Endodermal cell (in vitro differentiated cells): ENCODE data around the gene POLRMT. TPM values are rescaled to one million over a fixed set of nuclear protein-coding genes. Genes with fewer than 3 reads are reported as not detected.

Source experiments
- DNase-seq: peaks from one replicate; pipeline ENCODE4 v3.0.0-alpha.2; 2017
- H3K27ac ChIP-seq: 2 replicates; pipeline ENCODE4 v1.5.1; 2013; ENCODE audit warnings: mild to moderate bottlenecking, low read depth, low read length, moderate library complexity
- H3K27me3 ChIP-seq: 2 replicates; pipeline ENCODE4 v1.6.1; 2013; ENCODE audit warnings: mild to moderate bottlenecking, low read length, moderate library complexity; ENCODE audit not compliant: insufficient read depth, control insufficient read depth, poor library complexity, severe bottlenecking
- H3K36me3 ChIP-seq: 2 replicates; pipeline ENCODE4 v1.7.0; 2013; ENCODE audit warnings: mild to moderate bottlenecking, low read length, moderate library complexity; ENCODE audit not compliant: control insufficient read depth, insufficient read depth
- H3K4me1 ChIP-seq: one replicate; pipeline ENCODE4 v1.7.0; 2013; ENCODE audit warnings: low read length; ENCODE audit not compliant: control insufficient read depth, insufficient read depth
- H3K4me3 ChIP-seq: 2 replicates; pipeline ENCODE4 v1.5.1; 2013; ENCODE audit warnings: mild to moderate bottlenecking, low read length, moderate library complexity
- H3K9ac ChIP-seq: 2 replicates; pipeline ENCODE4 v1.6.1; 2013; ENCODE audit warnings: mild to moderate bottlenecking, low read length, moderate library complexity; ENCODE audit not compliant: poor library complexity, severe bottlenecking; ENCODE audit errors: extremely low read depth
- H3K9me3 ChIP-seq: 2 replicates; pipeline ENCODE4 v1.6.1; 2013; ENCODE audit warnings: mild to moderate bottlenecking, low read length, moderate library complexity; ENCODE audit not compliant: control insufficient read depth
- H3K27ac Mint-ChIP-seq: 2 replicates; pipeline ENCODE4 v1.8.0; 2020; ENCODE audit warnings: mixed read lengths
- H3K27me3 Mint-ChIP-seq: 2 replicates; pipeline ENCODE4 v1.8.0; 2021; ENCODE audit warnings: mild to moderate bottlenecking, mixed read lengths; ENCODE audit not compliant: insufficient read depth
- H3K36me3 Mint-ChIP-seq: 2 replicates; pipeline ENCODE4 v1.8.0; 2020; ENCODE audit warnings: low read depth, mixed read lengths
- H3K4me1 Mint-ChIP-seq: 2 replicates; pipeline ENCODE4 v1.8.0; 2020; ENCODE audit warnings: mixed read lengths
- H3K4me3 Mint-ChIP-seq: 2 replicates; pipeline ENCODE4 v1.8.0; 2020; ENCODE audit warnings: mild to moderate bottlenecking, moderate library complexity, mixed read lengths
- H3K9me3 Mint-ChIP-seq: 2 replicates; pipeline ENCODE4 v1.8.0; 2020; ENCODE audit warnings: mild to moderate bottlenecking, mixed read lengths
- CTCF ChIP-seq: fragments of 200-600 bp; sonication (generic); conservative IDR thresholded peaks from 2 replicates; pipeline ENCODE4 v1.5.0; 2021; ENCODE audit warnings: antibody characterized with exemption, mild to moderate bottlenecking
- WGBS, 2 experiments: methylation state at CpG; one replicate each; pipeline versions ENCODE4 v1.1.5 to v1.1.7; 2013; ENCODE audit warnings: missing lambda C conversion rate in 2 of 2, mixed read lengths in 1 of 2; ENCODE audit not compliant: insufficient coverage in 1 of 2, insufficient read length in 1 of 2; 5-methylcytosine and 5-hydroxymethylcytosine counted together
- total RNA-seq, 2 donors: library from RNA; stranded (reverse); fragmentation: NEBNext Ultra II Directional in 1 of 2; extraction: Animal tissue kit (Norgen Biotek cat#: 25700) in 1 of 2; gene quantifications; 2 replicates in 1 of 2; 3 replicates in 1 of 2; pipeline ENCODE4 v1.2.1, GENCODE V29; 2021

Gene POLRMT
- total RNA-seq, 2 donors from 2014 or later: 76.6 to 86.4 TPM

- Histone ChIP-seq H3K4me3 (peak within 1 kb of the TSS; percentile 77), H3K4me1 (no peaks in the 10 kb centered on the region), H3K36me3 (no peaks in the 10 kb centered on the region), H3K27ac (no peak within 1 kb of the TSS), H3K9me3 (no peaks in the 10 kb centered on the region), H3K27me3 (peaks cover 21% of the 10 kb centered on the region), H3K9ac (no peak within 1 kb of the TSS)
- Mint-ChIP-seq H3K27ac (peak within 1 kb of the TSS; percentile 35), H3K4me1 (no peaks in the 10 kb centered on the region), H3K36me3 (no peaks in the 10 kb centered on the region), H3K9me3 (no peaks in the 10 kb centered on the region), H3K27me3 (peaks cover 33% of the 10 kb centered on the region), H3K4me3 (peak within 1 kb of the TSS; percentile 54)
- 9 to 21% methylated on average over 35 to 106 of the region's 109 CpGs for WGBS, 2 experiments
- DNase-seq: peak; percentile 98
- TF ChIP-seq CTCF: no peak
Observed at GRCh38 chr19:639253-640160, 6.2 kb upstream of the POLRMT start, which contains the start of gene FGF22. Gene FGF22 (plus strand): TSS chr19:639879. CDS start chr19:639926, 47 bp downstream.

- WGBS, 2 experiments: 64 to 70% methylated on average over 15 to 17 of the region's 17 CpGs
- H3K4me3 Mint-ChIP-seq: peak overlapping the region; percentile 54
- H3K4me1 Mint-ChIP-seq: peaks cover 4% of the 10 kb centered on the region
- no peaks in the 10 kb centered on the region for H3K36me3 Mint-ChIP-seq
- Histone ChIP-seq H3K4me3 (no peak overlapping the region), H3K4me1 (peaks cover 2% of the 10 kb centered on the region), H3K27ac (no peak overlapping the region), H3K27me3 (peaks cover 21% of the 10 kb centered on the region), H3K9me3 (no peaks in the 10 kb centered on the region), H3K9ac (no peak overlapping the region), H3K36me3 (no peaks in the 10 kb centered on the region)
- H3K9me3 Mint-ChIP-seq: no peaks in the 10 kb centered on the region
- no peak for DNase-seq
- H3K27me3 Mint-ChIP-seq: peaks cover 34% of the 10 kb centered on the region
- TF ChIP-seq CTCF: no peak
- no peak overlapping the region for H3K27ac Mint-ChIP-seq
Observed at GRCh38 chr19:638906-639252, 5.5 kb upstream of the POLRMT start.

GRCh38 chr19:634975-635652, 1.8 kb upstream of the POLRMT start:
- peaks cover 7% of the 10 kb centered on the region for H3K36me3 ChIP-seq
- H3K27me3 Mint-ChIP-seq: peaks cover 31% of the 10 kb centered on the region
- no peaks in the 10 kb centered on the region for H3K9me3 ChIP-seq
- no peak overlapping the region for H3K27ac ChIP-seq
- WGBS, 2 experiments: 91 to 100% methylated on average over 4 to 16 of the region's 16 CpGs
- H3K27me3 ChIP-seq: peaks cover 21% of the 10 kb centered on the region
- TF ChIP-seq CTCF: no peak
- H3K4me3 Mint-ChIP-seq: no peak overlapping the region
- no peak overlapping the region for H3K9ac ChIP-seq
- no peak for DNase-seq
- H3K9me3 Mint-ChIP-seq: no peaks in the 10 kb centered on the region
- H3K4me1 Mint-ChIP-seq: peaks cover 8% of the 10 kb centered on the region
- H3K4me1 ChIP-seq: peaks cover 2% of the 10 kb centered on the region
- H3K36me3 Mint-ChIP-seq: peaks cover 10% of the 10 kb centered on the region
- no peak overlapping the region for H3K4me3 ChIP-seq
- H3K27ac Mint-ChIP-seq: no peak overlapping the region
